Astrocyte (in vitro differentiated cells and primary cell): ENCODE measurements around the gene LRPAP1. TPM values are rescaled to one million over a fixed set of nuclear protein-coding genes. Genes with fewer than 3 reads are reported as not detected.

ENCODE experiments used
- DNase-seq: peaks from one replicate; pipeline ENCODE4 v3.0.0-alpha.2; 2010; ENCODE audit warnings: low read depth
- FAIRE-seq: peaks from 2 replicates; lab custom pipeline; 2011; peaks lifted over from hg19 to GRCh38; lab: Jason Lieb, UNC
- H2AFZ ChIP-seq: 2 replicates; pipeline ENCODE4 v1.6.0; 2012; ENCODE audit warnings: low read depth, low read length, inconsistent platforms
- H3K27ac ChIP-seq: 2 replicates; pipeline ENCODE4 v1.5.1; 2011; ENCODE audit warnings: low read depth, low read length, inconsistent platforms
- H3K27me3 ChIP-seq: 2 replicates; pipeline ENCODE4 v1.6.0; 2011; ENCODE audit warnings: low read length, inconsistent platforms; ENCODE audit not compliant: insufficient read depth
- H3K36me3 ChIP-seq: 2 replicates; pipeline ENCODE4 v1.5.1; 2011; ENCODE audit warnings: low read length, inconsistent platforms; ENCODE audit not compliant: insufficient read depth
- H3K4me1 ChIP-seq: 2 replicates; pipeline ENCODE4 v1.5.1; 2011; ENCODE audit warnings: low read length, inconsistent platforms; ENCODE audit not compliant: insufficient read depth
- H3K4me2 ChIP-seq: 2 replicates; pipeline ENCODE4 v1.6.0; 2012; ENCODE audit warnings: low read length, inconsistent platforms
- H3K4me3 ChIP-seq: 2 replicates; pipeline ENCODE4 v1.5.1; 2011; ENCODE audit warnings: low read depth, mild to moderate bottlenecking, low read length, inconsistent platforms; ENCODE audit not compliant: insufficient read depth
- H3K79me2 ChIP-seq: 2 replicates; pipeline ENCODE4 v1.6.0; 2012; ENCODE audit warnings: mild to moderate bottlenecking, low read length, inconsistent platforms; ENCODE audit not compliant: insufficient read depth
- H3K9ac ChIP-seq: 2 replicates; pipeline ENCODE4 v1.6.0; 2012; ENCODE audit warnings: mild to moderate bottlenecking, low read length, inconsistent platforms
- H3K9me3 ChIP-seq: 2 replicates; pipeline ENCODE4 v1.5.1; 2012; ENCODE audit warnings: low read depth, mild to moderate bottlenecking, low read length, inconsistent platforms; ENCODE audit not compliant: insufficient read depth
- H4K20me1 ChIP-seq: 2 replicates; pipeline ENCODE4 v1.6.0; 2012; ENCODE audit warnings: low read length, inconsistent platforms; ENCODE audit not compliant: insufficient read depth
- H3K27ac Mint-ChIP-seq: one replicate; pipeline ENCODE4 v1.8.0; 2021; ENCODE audit warnings: mild to moderate bottlenecking, mixed read lengths; ENCODE audit not compliant: unreplicated experiment
- H3K27me3 Mint-ChIP-seq: one replicate; pipeline ENCODE4 v1.8.0; 2021; ENCODE audit warnings: low read depth, mixed read lengths; ENCODE audit not compliant: unreplicated experiment
- H3K36me3 Mint-ChIP-seq: one replicate; pipeline ENCODE4 v1.8.0; 2021; ENCODE audit warnings: low read depth, mixed read lengths; ENCODE audit not compliant: unreplicated experiment
- H3K4me1 Mint-ChIP-seq: one replicate; pipeline ENCODE4 v1.8.0; 2021; ENCODE audit warnings: low read depth, mixed read lengths; ENCODE audit not compliant: unreplicated experiment
- H3K4me3 Mint-ChIP-seq: one replicate; pipeline ENCODE4 v1.8.0; 2021; ENCODE audit warnings: mild to moderate bottlenecking, moderate library complexity, mixed read lengths; ENCODE audit not compliant: unreplicated experiment
- H3K9me3 Mint-ChIP-seq: one replicate; pipeline ENCODE4 v1.8.0; 2021; ENCODE audit warnings: mild to moderate bottlenecking, mixed read lengths; ENCODE audit not compliant: unreplicated experiment
- CTCF ChIP-seq: IDR thresholded peaks from 2 replicates; pipeline ENCODE4 v1.5.1; 2011; ENCODE audit warnings: low read depth, mild to moderate bottlenecking, inconsistent platforms, low read length, moderate library complexity; ENCODE audit not compliant: insufficient read depth
- EZH2 ChIP-seq: IDR thresholded peaks from 2 replicates; pipeline ENCODE4 v1.6.1; 2012; ENCODE audit warnings: mild to moderate bottlenecking, low read length, inconsistent platforms; ENCODE audit not compliant: insufficient read depth
- total RNA-seq: library from RNA; stranded (reverse); gene quantifications from 2 replicates; pipeline ENCODE4 v1.2.1, GENCODE V29; 2021

The LRPAP1 gene
- total RNA-seq, 1 donor from 2014 or later: 191 TPM

GRCh38 chr4:3472411-3473141, 59.6 kb downstream of the LRPAP1 start:
- H3K27ac Mint-ChIP-seq: no peak overlapping the region
- Histone ChIP-seq H3K9me3 (peaks cover 7% of the 10 kb centered on the region), H3K27me3 (peaks cover 9% of the 10 kb centered on the region), H4K20me1 (no peaks in the 10 kb centered on the region), H3K4me2 (no peak overlapping the region), H3K9ac (no peak overlapping the region), H3K4me1 (no peaks in the 10 kb centered on the region), H3K79me2 (no peaks in the 10 kb centered on the region), H3K27ac (no peak overlapping the region), H2AFZ (no peak overlapping the region), H3K36me3 (no peaks in the 10 kb centered on the region), H3K4me3 (no peak overlapping the region)
- TF ChIP-seq CTCF: no peak
- TF ChIP-seq EZH2: no peak
- FAIRE-seq: no peak
- H3K4me3 Mint-ChIP-seq: no peak overlapping the region
- no peaks in the 10 kb centered on the region for H3K9me3 Mint-ChIP-seq
- H3K27me3 Mint-ChIP-seq: peaks cover 35% of the 10 kb centered on the region
- H3K36me3 Mint-ChIP-seq: no peaks in the 10 kb centered on the region
- no peak for DNase-seq
- H3K4me1 Mint-ChIP-seq: no peaks in the 10 kb centered on the region

GRCh38 chr4:3471886-3472285, 60.3 kb downstream of the LRPAP1 start:
- H3K4me1 Mint-ChIP-seq: no peaks in the 10 kb centered on the region

More at GRCh38 chr4:3471886-3472285, 60.3 kb downstream of the LRPAP1 start:
- H3K4me2 ChIP-seq: no peak overlapping the region
- no peak overlapping the region for H3K4me3 Mint-ChIP-seq
- H3K36me3 Mint-ChIP-seq: no peaks in the 10 kb centered on the region
- H3K79me2 ChIP-seq: no peaks in the 10 kb centered on the region
- peaks cover 30% of the 10 kb centered on the region for H3K27me3 Mint-ChIP-seq
- TF ChIP-seq EZH2 (no peak), CTCF (no peak)
- no peak overlapping the region for H2AFZ ChIP-seq
- no peak overlapping the region for H3K27ac Mint-ChIP-seq
- no peaks in the 10 kb centered on the region for H3K4me1 ChIP-seq
- no peak overlapping the region for H3K9ac ChIP-seq
- H4K20me1 ChIP-seq: no peaks in the 10 kb centered on the region
- H3K27ac ChIP-seq: no peak overlapping the region
- peaks cover 7% of the 10 kb centered on the region for H3K9me3 ChIP-seq
- no peaks in the 10 kb centered on the region for H3K36me3 ChIP-seq
- no peak overlapping the region for H3K4me3 ChIP-seq
- FAIRE-seq: no peak
- H3K27me3 ChIP-seq: peaks cover 9% of the 10 kb centered on the region
- no peak for DNase-seq
- H3K9me3 Mint-ChIP-seq: no peaks in the 10 kb centered on the region
